Activated naive CD8-positive, alpha-beta T cell treated with anti-CD3 and anti-CD28 coated beads, Interleukin-2, amount 10 ng/mL, durations not matched to agents 7 days and 5 days (primary cell): ENCODE results near the gene CHST11. TPM values are rescaled to one million over a fixed set of nuclear protein-coding genes. Genes with fewer than 3 reads are reported as not detected.
A peak's percentile ranks its signal among the peaks of the same experiment; 100 is the strongest.

Source experiments
- ATAC-seq: fragments of 150-1000 bp; cut with Tn5 transposase; one replicate; pipeline ENCODE4 v1.10.0; 2021; ENCODE audit warnings: low read depth, moderate library complexity
- POLR2A ChIA-PET: fragments of 350-600 bp; sonication (Branson Sonifier 250); formaldehyde crosslinking; loops from one replicate; lab custom pipeline; 2021; ENCODE audit warnings: antibody characterized with exemption; lab: Charles Lee
- DNase-seq: peaks from one replicate; pipeline ENCODE4 v3.0.0; 2021
- H3K27ac Mint-ChIP-seq: one replicate; pipeline ENCODE4 v1.8.0; 2022; ENCODE audit warnings: mild to moderate bottlenecking, mixed read lengths
- H3K27me3 Mint-ChIP-seq: one replicate; pipeline ENCODE4 v1.8.0; 2022; ENCODE audit warnings: mild to moderate bottlenecking, moderate library complexity, mixed read lengths
- H3K36me3 Mint-ChIP-seq: one replicate; pipeline ENCODE4 v1.8.0; 2021; ENCODE audit warnings: mild to moderate bottlenecking, mixed read lengths
- H3K4me1 Mint-ChIP-seq: one replicate; pipeline ENCODE4 v1.8.0; 2021; ENCODE audit warnings: mixed read lengths
- H3K4me3 Mint-ChIP-seq: one replicate; pipeline ENCODE4 v1.8.0; 2022; ENCODE audit warnings: mild to moderate bottlenecking, moderate library complexity, mixed read lengths
- H3K9me3 Mint-ChIP-seq: one replicate; pipeline ENCODE4 v1.8.0; 2021; ENCODE audit warnings: mixed read lengths
- total RNA-seq, 2 experiments: library from RNA; stranded (reverse); gene quantifications; one replicate each; pipeline ENCODE4 v1.2.3, GENCODE V29; 2021

The CHST11 gene
- total RNA-seq, 2 experiments from 2014 or later = 64.9 to 72.9 TPM

DNA sequence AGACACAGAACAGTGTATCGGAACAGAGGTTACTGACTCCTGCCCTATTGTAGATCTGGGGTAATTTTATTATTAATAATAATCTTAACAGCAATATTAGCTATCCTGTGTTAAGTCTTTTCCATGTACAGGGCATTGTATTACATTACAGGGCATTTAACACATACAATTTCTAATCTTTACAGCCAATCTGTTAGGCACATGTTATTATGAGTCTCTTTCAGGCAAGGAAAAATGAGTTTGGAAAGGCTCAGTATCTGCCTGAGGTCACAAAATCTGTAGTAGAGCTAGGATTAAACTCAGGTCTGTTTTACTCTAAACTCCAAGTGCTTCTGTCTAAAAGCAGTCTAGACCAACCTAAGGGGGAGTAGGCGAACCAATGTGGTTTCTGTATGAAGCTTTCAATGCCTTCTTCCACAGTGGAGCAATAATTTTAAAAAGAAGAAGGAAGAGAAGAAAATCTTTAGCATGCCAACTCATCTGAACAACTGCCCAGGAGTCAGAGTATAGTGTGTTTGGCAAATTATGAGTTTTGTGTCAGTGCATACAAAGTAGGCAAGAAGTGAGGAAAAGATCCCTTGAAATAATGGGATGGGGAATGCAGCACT, 192.6 kb downstream of the CHST11 start:
- H3K9me3 Mint-ChIP-seq = peaks cover 4% of the 10 kb centered on the region

DNA sequence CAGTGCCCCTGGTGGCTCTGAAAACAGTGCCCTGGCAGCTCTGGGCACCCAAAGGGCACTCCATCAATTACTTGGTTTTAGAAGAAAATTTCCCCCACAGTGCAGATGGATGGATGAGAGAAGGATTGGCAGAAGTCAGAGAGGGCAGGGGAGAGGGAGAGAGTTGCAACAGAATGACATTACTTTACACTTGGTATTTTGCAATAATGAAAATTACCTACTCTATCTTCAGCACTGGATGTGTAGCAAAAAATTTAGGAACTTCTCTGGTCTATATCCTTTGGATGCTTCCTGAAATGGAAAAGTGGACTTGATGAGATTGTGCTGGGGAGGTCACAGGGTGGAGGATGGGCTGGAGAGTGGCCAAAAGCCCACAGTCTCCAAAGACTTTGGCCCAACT, 193.2 kb downstream of the CHST11 start:
- H3K27ac Mint-ChIP-seq = no peak overlapping the region
- no peak overlapping the region for H3K4me3 Mint-ChIP-seq
- H3K27me3 Mint-ChIP-seq = no peaks in the 10 kb centered on the region
- DNase-seq (no peak), ATAC-seq (no peak)
- POLR2A ChIA-PET = no interaction called here
- peaks cover 32% of the 10 kb centered on the region for H3K4me1 Mint-ChIP-seq
- peaks cover 4% of the 10 kb centered on the region for H3K9me3 Mint-ChIP-seq
- H3K36me3 Mint-ChIP-seq = peaks cover 23% of the 10 kb centered on the region

More for the DNA sequence above, 192.6 kb downstream of the CHST11 start:
- no peaks in the 10 kb centered on the region for H3K27me3 Mint-ChIP-seq
- H3K4me1 Mint-ChIP-seq = peaks cover 34% of the 10 kb centered on the region
- ATAC-seq = no peak
- H3K36me3 Mint-ChIP-seq = peaks cover 25% of the 10 kb centered on the region
- H3K4me3 Mint-ChIP-seq = no peak overlapping the region
- DNase-seq = no peak
- POLR2A ChIA-PET = no interaction called here
- H3K27ac Mint-ChIP-seq = no peak overlapping the region

DNA sequence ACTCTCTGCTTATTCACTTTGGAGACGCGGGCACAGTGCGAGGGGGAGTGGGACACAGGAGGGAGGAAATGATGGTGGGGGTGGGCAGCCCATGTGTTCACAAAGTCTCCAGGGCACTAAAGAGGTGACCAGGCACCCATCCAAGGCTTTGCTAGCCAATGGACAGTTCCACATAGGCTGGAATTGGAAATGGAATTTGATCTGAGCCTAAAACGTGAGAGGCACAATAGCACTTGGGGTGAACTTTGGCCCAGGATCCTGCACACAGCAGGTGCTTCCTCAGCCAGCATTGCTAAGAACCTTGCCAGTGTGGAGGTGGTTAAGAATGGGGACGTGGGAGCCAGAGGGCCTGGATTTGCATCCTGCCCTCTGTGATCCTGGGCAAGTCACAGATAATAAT, 193.8 kb downstream of the CHST11 start:
- ATAC-seq (no peak), DNase-seq (no peak)
- Mint-ChIP-seq H3K4me3 (no peak overlapping the region), H3K27ac (no peak overlapping the region), H3K9me3 (peaks cover 4% of the 10 kb centered on the region), H3K27me3 (no peaks in the 10 kb centered on the region), H3K4me1 (peaks cover 33% of the 10 kb centered on the region), H3K36me3 (peaks cover 23% of the 10 kb centered on the region)
- POLR2A ChIA-PET = no interaction called here

DNA sequence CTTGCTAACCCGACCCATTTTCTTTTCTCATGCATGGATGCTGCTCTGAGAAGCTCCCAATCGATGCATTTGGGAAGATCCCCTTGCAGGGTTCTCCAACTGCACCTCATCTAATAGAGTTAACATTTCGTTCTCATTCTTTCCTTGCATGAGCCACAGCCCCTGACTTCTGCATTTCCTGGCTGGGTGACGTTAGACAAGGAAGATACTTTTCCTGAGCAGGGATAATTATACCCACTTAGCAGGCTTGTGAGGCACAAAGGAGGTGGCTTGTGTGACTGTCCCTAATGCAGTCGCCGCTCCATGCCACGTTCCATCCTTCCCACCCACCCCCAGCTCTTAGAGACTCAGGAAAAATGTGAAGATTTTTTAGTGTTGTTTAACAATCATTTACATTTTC, 195.1 kb downstream of the CHST11 start:
- Mint-ChIP-seq H3K4me1 (peaks cover 30% of the 10 kb centered on the region), H3K9me3 (peaks cover 2% of the 10 kb centered on the region), H3K36me3 (peaks cover 12% of the 10 kb centered on the region), H3K27me3 (no peaks in the 10 kb centered on the region), H3K27ac (peak overlapping the region; percentile 47), H3K4me3 (no peak overlapping the region)
- POLR2A ChIA-PET = no interaction called here
- DNase-seq (no peak), ATAC-seq (no peak)

DNA sequence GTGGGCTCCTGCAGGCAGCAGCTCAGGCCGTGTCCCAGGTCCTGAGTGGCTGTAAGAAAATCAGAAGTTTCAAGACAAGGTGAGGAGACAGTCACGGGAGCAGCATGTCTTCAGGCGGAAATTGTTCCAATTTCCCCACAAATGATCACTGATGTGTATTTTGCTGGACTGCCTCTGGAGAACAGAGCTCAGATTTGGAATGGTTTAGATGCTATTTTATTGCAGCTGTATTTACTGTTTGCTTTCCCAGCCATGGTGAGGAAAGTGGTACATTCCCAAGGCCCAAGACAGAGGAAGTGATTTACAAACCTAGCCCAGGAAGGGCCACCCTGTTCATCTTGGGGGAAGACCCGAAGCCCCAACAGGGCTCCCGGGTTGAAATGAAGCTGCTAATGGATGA, 195.6 kb downstream of the CHST11 start:
- no peak overlapping the region for H3K27ac Mint-ChIP-seq
- POLR2A ChIA-PET = no interaction called here
- H3K4me1 Mint-ChIP-seq = peaks cover 30% of the 10 kb centered on the region
- H3K4me3 Mint-ChIP-seq = no peak overlapping the region
- DNase-seq (no peak), ATAC-seq (no peak)
- peaks cover 2% of the 10 kb centered on the region for H3K9me3 Mint-ChIP-seq
- no peaks in the 10 kb centered on the region for H3K27me3 Mint-ChIP-seq
- peaks cover 12% of the 10 kb centered on the region for H3K36me3 Mint-ChIP-seq

DNA sequence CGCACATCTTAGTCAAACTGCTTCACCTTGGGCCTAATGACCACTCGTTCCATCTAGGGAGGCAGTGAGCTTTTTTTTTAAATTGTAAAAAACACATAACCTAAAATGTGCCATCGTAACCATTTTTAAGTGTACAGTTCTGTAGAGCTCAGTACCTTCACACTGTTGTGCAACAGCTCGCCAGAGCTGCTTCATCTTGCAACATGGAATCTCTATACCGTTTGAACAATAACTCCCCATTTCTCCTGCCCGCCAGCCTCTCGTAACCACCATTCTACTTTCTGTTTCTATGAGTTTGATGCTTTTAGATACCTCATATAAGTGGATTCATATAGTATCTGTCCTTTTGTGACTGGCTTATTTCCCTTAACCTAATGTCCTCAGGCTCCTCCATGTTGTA, 196.2 kb downstream of the CHST11 start:
- DNase-seq (no peak), ATAC-seq (no peak)
- H3K36me3 Mint-ChIP-seq = peaks cover 8% of the 10 kb centered on the region
- H3K9me3 Mint-ChIP-seq = no peaks in the 10 kb centered on the region
- H3K27ac Mint-ChIP-seq = no peak overlapping the region
- H3K27me3 Mint-ChIP-seq = no peaks in the 10 kb centered on the region
- POLR2A ChIA-PET = no interaction called here
- H3K4me1 Mint-ChIP-seq = peaks cover 27% of the 10 kb centered on the region
- H3K4me3 Mint-ChIP-seq = no peak overlapping the region

DNA sequence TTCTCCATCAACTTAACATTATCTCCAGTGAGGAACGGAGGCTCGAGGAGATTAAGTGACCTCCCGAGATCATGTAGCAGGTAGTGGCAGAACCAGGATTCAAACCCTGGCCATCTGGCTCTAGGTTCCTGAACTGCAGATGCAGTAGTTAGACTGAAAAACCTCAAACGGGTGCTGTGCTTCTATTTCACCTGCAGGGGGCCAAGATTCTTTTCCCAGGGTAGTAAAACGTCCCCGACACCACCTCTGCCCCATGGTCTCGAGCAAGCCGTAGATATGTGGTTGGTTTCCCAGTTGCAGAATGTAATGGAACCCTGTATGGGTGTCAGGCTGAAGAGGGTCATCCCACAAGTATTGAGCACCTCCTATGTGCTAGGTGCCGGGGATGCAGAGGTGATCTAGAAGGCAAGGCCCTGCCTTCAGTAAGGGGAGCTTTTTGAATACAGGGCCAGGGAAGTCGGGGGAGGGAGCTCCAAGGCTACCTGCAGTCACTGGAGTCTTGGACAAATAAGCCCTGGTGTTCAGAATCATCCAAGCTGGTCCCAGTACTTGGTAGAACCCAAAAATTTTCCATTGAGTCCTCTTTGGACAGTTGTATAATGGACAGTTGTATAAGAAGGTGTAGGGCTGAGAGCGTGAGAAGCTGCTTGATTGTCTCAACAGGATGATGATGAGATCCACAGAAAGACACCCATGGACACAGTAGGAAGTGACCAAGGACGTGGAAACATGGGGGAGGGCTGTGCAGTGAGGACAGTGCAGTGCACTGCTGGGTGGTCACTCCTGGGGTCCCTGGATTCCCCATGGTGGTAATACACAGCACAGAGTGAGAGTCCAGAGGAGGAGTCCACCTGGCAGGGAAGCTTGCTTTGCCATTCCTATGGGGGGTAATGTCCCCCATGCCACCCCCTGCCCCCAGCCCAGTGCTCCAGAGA, 197.2 kb downstream of the CHST11 start:
- H3K36me3 Mint-ChIP-seq = peaks cover 10% of the 10 kb centered on the region
- ATAC-seq (no peak), DNase-seq (no peak)
- POLR2A ChIA-PET = no interaction called here
- H3K4me3 Mint-ChIP-seq = no peak overlapping the region
- no peak overlapping the region for H3K27ac Mint-ChIP-seq
- H3K4me1 Mint-ChIP-seq = peaks cover 18% of the 10 kb centered on the region
- H3K9me3 Mint-ChIP-seq = no peaks in the 10 kb centered on the region
- no peaks in the 10 kb centered on the region for H3K27me3 Mint-ChIP-seq

DNA sequence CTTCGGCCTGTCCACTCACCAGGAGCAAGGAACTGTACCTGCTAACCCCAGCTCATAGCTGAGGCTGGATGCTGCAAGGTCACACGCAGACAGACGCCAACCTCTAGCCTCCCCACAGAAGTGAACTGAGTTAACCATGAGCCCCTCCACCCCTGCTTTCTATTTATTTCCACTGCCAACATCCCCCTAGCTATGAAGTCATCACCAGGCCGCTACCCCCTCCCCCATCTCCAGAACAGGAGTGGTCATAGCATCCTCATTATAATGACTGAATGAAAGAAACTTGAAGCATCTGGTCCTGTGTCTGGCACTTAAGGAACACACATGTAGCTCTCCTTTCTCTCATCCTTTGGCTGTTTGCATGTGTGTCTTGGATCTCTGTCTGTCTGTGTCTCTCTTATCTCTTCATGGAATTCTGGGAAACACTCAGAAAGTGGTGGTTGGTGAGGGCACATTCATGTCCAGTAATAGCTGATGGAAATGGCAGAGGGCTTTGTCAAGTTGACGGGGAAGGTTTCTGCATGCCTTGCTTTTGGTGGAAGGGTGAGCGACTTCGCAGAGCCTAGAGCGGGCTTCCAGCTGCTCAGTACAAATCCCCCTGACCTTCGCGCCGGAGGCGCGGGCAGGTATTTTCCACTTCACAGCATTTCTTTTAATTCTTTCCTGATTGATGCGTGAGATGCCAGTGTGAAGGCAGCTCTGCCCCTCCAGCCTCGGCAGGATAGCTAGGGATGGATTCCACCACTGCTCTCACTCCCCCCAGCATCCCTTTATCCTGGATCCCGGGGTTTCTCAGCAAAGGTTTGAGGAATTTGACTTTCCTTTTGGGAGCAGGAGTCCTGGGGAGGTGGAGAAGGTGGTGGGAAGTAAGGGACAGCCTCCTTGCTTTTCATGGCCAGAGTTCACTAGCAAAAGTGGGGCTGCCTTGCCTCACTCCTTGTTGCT, 198.2 kb downstream of the CHST11 start:
- H3K4me1 Mint-ChIP-seq = peaks cover 18% of the 10 kb centered on the region
- ATAC-seq (no peak), DNase-seq (no peak)
- H3K4me3 Mint-ChIP-seq = no peak overlapping the region
- H3K9me3 Mint-ChIP-seq = no peaks in the 10 kb centered on the region
- H3K27me3 Mint-ChIP-seq = no peaks in the 10 kb centered on the region
- no peak overlapping the region for H3K27ac Mint-ChIP-seq
- H3K36me3 Mint-ChIP-seq = peaks cover 6% of the 10 kb centered on the region
- POLR2A ChIA-PET = no interaction called here

DNA sequence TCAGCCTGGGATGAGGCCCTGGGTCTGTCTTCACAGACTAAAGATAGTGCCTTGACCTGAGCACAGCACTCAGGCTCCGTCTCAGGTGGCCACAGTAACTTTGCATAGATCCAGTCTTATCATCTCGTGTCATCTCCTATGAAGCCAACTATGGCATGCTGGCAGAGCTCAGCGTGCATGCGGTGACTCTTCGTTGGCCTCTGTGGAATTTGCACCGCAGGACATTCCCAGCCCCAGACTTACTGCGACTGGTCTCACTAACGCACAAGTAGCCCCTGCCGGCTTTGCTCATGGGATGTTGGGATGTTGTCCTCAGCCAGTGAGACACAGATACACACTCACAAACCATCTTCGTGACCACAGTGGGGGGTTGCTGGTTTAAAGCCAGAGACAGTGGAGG, 199.6 kb downstream of the CHST11 start:
- no peak for ATAC-seq
- Mint-ChIP-seq H3K4me3 (no peak overlapping the region), H3K4me1 (peaks cover 25% of the 10 kb centered on the region), H3K36me3 (peaks cover 9% of the 10 kb centered on the region), H3K27me3 (no peaks in the 10 kb centered on the region), H3K9me3 (no peaks in the 10 kb centered on the region), H3K27ac (no peak overlapping the region)
- no peak for DNase-seq
- POLR2A ChIA-PET = no interaction called here

DNA sequence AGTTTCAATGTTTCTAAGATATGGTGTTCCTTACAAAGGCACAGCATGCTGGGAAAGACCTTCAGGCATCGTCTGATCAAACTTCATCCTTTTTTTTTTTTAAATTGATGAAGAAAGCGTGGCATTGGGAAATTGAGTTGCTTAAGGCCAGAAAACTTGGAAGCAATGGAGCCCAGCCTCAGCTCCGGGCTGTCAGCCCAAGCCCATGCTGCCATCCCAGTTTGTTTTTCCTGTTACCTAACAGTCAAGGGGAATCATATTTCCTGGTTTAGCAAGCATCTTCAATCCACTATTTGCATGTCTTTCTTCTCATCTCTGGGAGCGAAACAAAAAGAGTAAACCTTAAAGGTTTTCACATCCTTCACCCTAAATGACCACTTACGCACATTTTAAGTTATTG, 200.2 kb downstream of the CHST11 start:
- peaks cover 23% of the 10 kb centered on the region for H3K4me1 Mint-ChIP-seq
- H3K9me3 Mint-ChIP-seq = no peaks in the 10 kb centered on the region
- POLR2A ChIA-PET = no interaction called here
- H3K36me3 Mint-ChIP-seq = peaks cover 9% of the 10 kb centered on the region
- no peak overlapping the region for H3K4me3 Mint-ChIP-seq
- H3K27me3 Mint-ChIP-seq = no peaks in the 10 kb centered on the region
- no peak for ATAC-seq
- no peak for DNase-seq
- H3K27ac Mint-ChIP-seq = no peak overlapping the region

DNA sequence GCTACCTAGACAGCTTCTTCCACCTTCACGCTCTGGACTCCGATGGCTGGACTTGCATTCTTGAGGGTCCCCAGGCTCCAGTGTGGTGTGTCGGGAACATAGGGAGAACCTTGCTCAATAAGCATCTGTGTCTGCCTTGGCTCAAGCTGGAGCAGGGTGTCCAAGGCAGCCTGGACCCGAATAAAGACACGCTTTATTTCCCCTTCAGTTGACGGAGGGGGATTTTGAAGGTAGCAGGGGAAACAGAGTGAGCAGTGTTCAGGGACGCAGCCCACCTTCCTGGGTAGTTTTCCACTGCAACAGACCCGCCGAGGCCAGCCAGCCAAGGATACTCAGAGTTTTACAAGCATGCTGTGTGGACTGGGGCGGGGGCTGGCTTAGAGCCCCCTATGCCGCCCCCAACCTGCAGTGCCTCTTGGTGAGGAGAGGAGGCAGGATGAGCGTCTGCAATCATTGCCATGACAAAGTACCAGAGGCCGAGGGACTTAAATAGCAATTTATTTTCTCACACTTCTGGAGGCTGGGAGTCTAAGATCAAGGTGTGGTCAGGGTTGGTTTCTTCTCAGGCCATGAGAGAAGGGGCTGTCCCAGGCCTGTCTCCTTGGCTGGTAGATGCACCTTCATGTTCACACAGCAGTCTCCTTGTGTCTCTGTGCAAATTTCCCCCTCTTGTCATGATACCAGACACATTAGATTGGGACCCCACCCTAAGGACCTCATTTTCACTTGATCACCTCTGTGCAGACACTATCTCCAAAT, 201.2 kb downstream of the CHST11 start:
- Mint-ChIP-seq H3K36me3 (peaks cover 6% of the 10 kb centered on the region), H3K9me3 (no peaks in the 10 kb centered on the region), H3K27ac (no peak overlapping the region), H3K4me1 (peaks cover 22% of the 10 kb centered on the region), H3K27me3 (no peaks in the 10 kb centered on the region), H3K4me3 (no peak overlapping the region)
- POLR2A ChIA-PET = no interaction called here
- DNase-seq (no peak), ATAC-seq (no peak)

DNA sequence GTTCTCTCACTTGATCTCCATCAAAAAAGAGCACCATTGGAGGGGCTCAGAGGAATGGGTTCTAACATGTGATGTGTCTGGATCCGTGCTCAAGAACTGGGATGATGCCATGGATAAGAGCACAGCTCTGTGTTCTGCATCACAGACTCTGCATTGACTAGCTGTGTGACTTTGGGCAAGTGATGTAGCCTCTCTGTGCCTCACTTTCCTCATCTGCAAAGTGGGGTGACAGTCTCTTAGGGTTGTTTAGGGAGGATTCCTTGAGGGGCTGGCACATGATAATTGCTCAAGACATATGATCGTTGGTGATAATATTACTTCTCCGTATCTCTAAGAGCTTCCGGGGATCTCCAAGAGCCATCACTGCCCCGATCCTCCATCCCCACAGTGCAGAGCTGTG, 202.3 kb downstream of the CHST11 start:
- H3K27ac Mint-ChIP-seq = no peak overlapping the region
- ATAC-seq (no peak), DNase-seq (no peak)
- peaks cover 10% of the 10 kb centered on the region for H3K36me3 Mint-ChIP-seq
- no peaks in the 10 kb centered on the region for H3K9me3 Mint-ChIP-seq
- peaks cover 25% of the 10 kb centered on the region for H3K4me1 Mint-ChIP-seq
- no peaks in the 10 kb centered on the region for H3K27me3 Mint-ChIP-seq
- H3K4me3 Mint-ChIP-seq = no peak overlapping the region
- POLR2A ChIA-PET = no interaction called here

DNA sequence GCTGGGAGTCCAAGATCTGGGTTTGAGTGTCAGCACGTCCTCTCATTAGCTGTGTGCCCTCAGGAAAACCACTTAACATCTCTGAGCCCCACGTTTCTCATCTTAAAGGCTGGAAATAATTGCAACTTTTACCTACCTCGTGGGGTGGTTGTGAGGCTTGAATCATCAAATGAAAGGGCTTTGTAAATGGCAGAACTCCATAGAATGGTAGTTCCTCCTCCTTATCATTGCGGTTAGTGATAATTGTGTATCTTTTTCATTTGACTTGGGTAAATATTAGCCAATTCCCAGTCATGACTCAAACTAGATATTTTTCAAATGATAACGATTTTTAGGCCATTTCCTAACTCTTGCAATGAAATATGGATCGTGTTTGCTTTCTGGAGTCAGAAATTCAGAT, 205.5 kb downstream of the CHST11 start:
- Mint-ChIP-seq H3K9me3 (no peaks in the 10 kb centered on the region), H3K4me3 (no peak overlapping the region), H3K36me3 (peaks cover 17% of the 10 kb centered on the region), H3K4me1 (peaks cover 20% of the 10 kb centered on the region), H3K27me3 (no peaks in the 10 kb centered on the region), H3K27ac (no peak overlapping the region)
- ATAC-seq = no peak
- POLR2A ChIA-PET = no interaction called here
- DNase-seq = no peak
